HEK293 (cell line): ENCODE results near the gene THBS2.

Source experiments
- CTCF ChIA-PET: fragments of 350-600 bp; formaldehyde crosslinking; extraction: SDS; loops from one replicate; lab custom pipeline; 2021; ENCODE audit warnings: antibody characterized with exemption; lab: Yijun Ruan, JAX
- POLR2A ChIA-PET: fragments of 300-600 bp; formaldehyde crosslinking; extraction: SDS; loops from one replicate; lab custom pipeline; 2020; ENCODE audit warnings: antibody characterized with exemption, inconsistent platforms; lab: Yijun Ruan, JAX
- H3K27ac ChIP-seq: fragments of 200-500 bp; sonication (Bioruptor generic); 2 replicates; pipeline ENCODE4 v1.5.1; 2014; ENCODE audit warnings: low read depth, low read length, control low read depth, inconsistent platforms; ENCODE audit errors: extremely low read depth
- H3K36me3 ChIP-seq, 2 experiments: fragments of 200-500 bp in 1 of 2; sonication (Bioruptor generic) in 1 of 2; 1 replicate in 1 of 2; 2 replicates in 1 of 2; pipeline ENCODE4 v1.5.1; 2014 to 2017; ENCODE audit warnings: inconsistent platforms in 2 of 2, low read length in 2 of 2; ENCODE audit not compliant: control insufficient read depth in 2 of 2, insufficient read depth in 1 of 2
- H3K4me1 ChIP-seq: fragments of 200-500 bp; sonication (Bioruptor generic); 2 replicates; pipeline ENCODE4 v1.5.1; 2014; ENCODE audit warnings: mild to moderate bottlenecking, low read length, inconsistent platforms; ENCODE audit not compliant: control insufficient read depth, insufficient read depth
- H3K4me3 ChIP-seq: 2 replicates; pipeline ENCODE4 v1.5.1; 2011; ENCODE audit warnings: low read depth, mild to moderate bottlenecking, control low read depth, low read length, moderate library complexity
- H3K9me3 ChIP-seq: fragments of 200-500 bp; sonication (Bioruptor generic); 2 replicates; pipeline ENCODE4 v1.5.1; 2014; ENCODE audit warnings: low read depth, low read length, inconsistent platforms; ENCODE audit not compliant: control insufficient read depth, insufficient read depth
- HOXC10 ChIP-seq: sonication (generic); formaldehyde crosslinking; IDR thresholded peaks from 2 replicates; pipeline ENCODE4 v1.8.1; 2023; ENCODE audit warnings: mild to moderate bottlenecking, missing genetic modification reagents
- OSR2 ChIP-seq: fragments of 450-650 bp; formaldehyde crosslinking; IDR thresholded peaks from 2 replicates; pipeline ENCODE4 v1.5.1; 2016; ENCODE audit warnings: missing biosample characterization, missing genetic modification characterization
- SALL2 ChIP-seq: fragments of 450-650 bp; formaldehyde crosslinking; IDR thresholded peaks from 2 replicates; pipeline ENCODE4 v1.5.0; 2017; ENCODE audit warnings: missing biosample characterization, mild to moderate bottlenecking, missing genetic modification characterization, borderline replicate concordance
- SCRT2 ChIP-seq: fragments of 450-650 bp; formaldehyde crosslinking; IDR thresholded peaks from 2 replicates; pipeline ENCODE4 v1.5.1; 2016; ENCODE audit warnings: missing biosample characterization, missing genetic modification characterization
- SETDB1 ChIP-seq: IDR thresholded peaks from one replicate; pipeline ENCODE4 v1.6.1; 2017; ENCODE audit warnings: mild to moderate bottlenecking, low read length, moderate library complexity, mixed read lengths; ENCODE audit not compliant: insufficient read length
- SP2 ChIP-seq: fragments of 450-650 bp; formaldehyde crosslinking; IDR thresholded peaks from 2 replicates; pipeline ENCODE4 v1.5.1; 2016; ENCODE audit warnings: missing biosample characterization, missing genetic modification characterization
- SP3 ChIP-seq: fragments of 450-650 bp; formaldehyde crosslinking; IDR thresholded peaks from 2 replicates; pipeline ENCODE4 v1.5.1; 2016; ENCODE audit warnings: missing biosample characterization, missing genetic modification characterization
- TRIM28 ChIP-seq: IDR thresholded peaks from 2 replicates; pipeline ENCODE4 v1.6.1; 2011; ENCODE audit warnings: low read length, control low read depth, borderline replicate concordance
- ZEB2 ChIP-seq: fragments of 450-650 bp; formaldehyde crosslinking; IDR thresholded peaks from 2 replicates; pipeline ENCODE4 v1.5.1; 2016; ENCODE audit warnings: missing biosample characterization, missing genetic modification characterization
- ZNF133 ChIP-seq: fragments of 450-650 bp; formaldehyde crosslinking; IDR thresholded peaks from 2 replicates; pipeline ENCODE4 v1.5.1; 2016; ENCODE audit warnings: missing biosample characterization, missing genetic modification characterization
- ZNF146 ChIP-seq: fragments of 450-650 bp; formaldehyde crosslinking; IDR thresholded peaks from 2 replicates; pipeline ENCODE4 v1.5.1; 2016; ENCODE audit warnings: missing biosample characterization, missing genetic modification characterization
- ZNF157 ChIP-seq: fragments of 450-650 bp; formaldehyde crosslinking; IDR thresholded peaks from 2 replicates; pipeline ENCODE4 v1.5.1; 2016; ENCODE audit warnings: missing biosample characterization, missing genetic modification characterization
- ZNF175 ChIP-seq: fragments of 450-650 bp; formaldehyde crosslinking; IDR thresholded peaks from 2 replicates; pipeline ENCODE4 v1.5.1; 2016; ENCODE audit warnings: missing biosample characterization, missing genetic modification characterization
- ZNF214 ChIP-seq: fragments of 450-650 bp; formaldehyde crosslinking; IDR thresholded peaks from 2 replicates; pipeline ENCODE4 v1.5.1; 2017; ENCODE audit warnings: missing biosample characterization, mild to moderate bottlenecking, missing genetic modification characterization, borderline replicate concordance
- ZNF335 ChIP-seq: fragments of 450-650 bp; formaldehyde crosslinking; conservative IDR thresholded peaks from 2 replicates; pipeline ENCODE4 v1.5.1; 2016; ENCODE audit warnings: missing biosample characterization, missing genetic modification characterization
- ZNF433 ChIP-seq: fragments of 450-650 bp; formaldehyde crosslinking; IDR thresholded peaks from 2 replicates; pipeline ENCODE4 v1.5.1; 2016; ENCODE audit warnings: missing biosample characterization, missing genetic modification characterization, low read depth
- ZNF555 ChIP-seq: fragments of 450-650 bp; formaldehyde crosslinking; conservative IDR thresholded peaks from 2 replicates; pipeline ENCODE4 v1.5.1; 2017; ENCODE audit warnings: missing biosample characterization, mild to moderate bottlenecking, missing genetic modification characterization, inconsistent platforms
- ZNF571 ChIP-seq: fragments of 450-650 bp; formaldehyde crosslinking; IDR thresholded peaks from 2 replicates; pipeline ENCODE4 v1.5.0; 2017; ENCODE audit warnings: missing biosample characterization, missing genetic modification characterization
- ZNF623 ChIP-seq: fragments of 450-650 bp; formaldehyde crosslinking; IDR thresholded peaks from 2 replicates; pipeline ENCODE4 v1.5.1; 2016; ENCODE audit warnings: missing biosample characterization, missing genetic modification characterization
- ZNF777 ChIP-seq: fragments of 450-650 bp; formaldehyde crosslinking; IDR thresholded peaks from 2 replicates; pipeline ENCODE4 v1.5.1; 2017; ENCODE audit warnings: missing biosample characterization, missing genetic modification characterization, borderline replicate concordance
- TF ChIP-seq, protein P1 (sequence below): fragments of 450-650 bp; formaldehyde crosslinking; IDR thresholded peaks from 2 replicates; pipeline ENCODE4 v1.5.1; 2016; ENCODE audit warnings: missing biosample characterization, missing genetic modification characterization
- TF ChIP-seq, protein P2 (sequence below): fragments of 450-650 bp; formaldehyde crosslinking; conservative IDR thresholded peaks from 2 replicates; pipeline ENCODE4 v1.5.1; 2016; ENCODE audit warnings: low read depth, missing biosample characterization, missing genetic modification characterization

Gene THBS2

DNA sequence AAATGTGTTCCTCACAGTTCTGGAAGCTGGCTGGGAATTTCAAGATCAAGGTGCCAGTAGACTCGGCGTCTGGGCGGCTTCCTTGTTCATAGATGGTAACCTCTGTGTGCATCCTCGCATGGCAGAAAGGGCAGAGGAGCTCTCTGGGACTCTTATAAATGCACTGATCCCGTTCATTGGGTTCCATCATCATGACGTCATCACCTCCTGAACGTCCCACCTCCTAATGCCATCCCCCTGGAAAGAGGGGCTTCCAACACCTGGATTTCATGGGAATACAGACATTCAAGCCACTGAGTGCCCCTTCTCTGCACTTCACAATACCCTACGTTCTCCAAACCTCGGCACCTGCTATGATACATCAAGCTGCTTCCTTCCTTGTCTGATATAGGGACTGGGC, 37.5 kb upstream of the THBS2 start:
- Histone ChIP-seq H3K27ac (no peak overlapping the region), H3K4me3 (no peak overlapping the region), H3K9me3 (no peaks in the 10 kb centered on the region), H3K4me1 (no peaks in the 10 kb centered on the region), H3K36me3 (no peaks in the 10 kb centered on the region)
- ChIA-PET POLR2A (no interaction called here), CTCF (no interaction called here)
- no peak for TF ChIP-seq ZNF623
- no peak for TF ChIP-seq ZNF777
- TF ChIP-seq ZNF157 (tag by site-specific recombination): no peak
- no peak for TF ChIP-seq ZNF433
- TF ChIP-seq ZNF175 (tag by site-specific recombination): no peak
- TF ChIP-seq SP3: no peak
- no peak for TF ChIP-seq ZNF133
- TF ChIP-seq, protein P1, sequence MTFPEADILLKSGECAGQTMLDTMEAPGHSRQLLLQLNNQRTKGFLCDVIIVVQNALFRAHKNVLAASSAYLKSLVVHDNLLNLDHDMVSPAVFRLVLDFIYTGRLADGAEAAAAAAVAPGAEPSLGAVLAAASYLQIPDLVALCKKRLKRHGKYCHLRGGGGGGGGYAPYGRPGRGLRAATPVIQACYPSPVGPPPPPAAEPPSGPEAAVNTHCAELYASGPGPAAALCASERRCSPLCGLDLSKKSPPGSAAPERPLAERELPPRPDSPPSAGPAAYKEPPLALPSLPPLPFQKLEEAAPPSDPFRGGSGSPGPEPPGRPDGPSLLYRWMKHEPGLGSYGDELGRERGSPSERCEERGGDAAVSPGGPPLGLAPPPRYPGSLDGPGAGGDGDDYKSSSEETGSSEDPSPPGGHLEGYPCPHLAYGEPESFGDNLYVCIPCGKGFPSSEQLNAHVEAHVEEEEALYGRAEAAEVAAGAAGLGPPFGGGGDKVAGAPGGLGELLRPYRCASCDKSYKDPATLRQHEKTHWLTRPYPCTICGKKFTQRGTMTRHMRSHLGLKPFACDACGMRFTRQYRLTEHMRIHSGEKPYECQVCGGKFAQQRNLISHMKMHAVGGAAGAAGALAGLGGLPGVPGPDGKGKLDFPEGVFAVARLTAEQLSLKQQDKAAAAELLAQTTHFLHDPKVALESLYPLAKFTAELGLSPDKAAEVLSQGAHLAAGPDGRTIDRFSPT (tag by site-specific recombination): no peak
- TF ChIP-seq ZNF146 (tag by site-specific recombination): no peak
- no peak for TF ChIP-seq SALL2
- TF ChIP-seq SP2 (tag by site-specific recombination): no peak
- no peak for TF ChIP-seq ZNF571 (tag by site-specific recombination)
- no peak for TF ChIP-seq ZNF335
- TF ChIP-seq, protein P2, sequence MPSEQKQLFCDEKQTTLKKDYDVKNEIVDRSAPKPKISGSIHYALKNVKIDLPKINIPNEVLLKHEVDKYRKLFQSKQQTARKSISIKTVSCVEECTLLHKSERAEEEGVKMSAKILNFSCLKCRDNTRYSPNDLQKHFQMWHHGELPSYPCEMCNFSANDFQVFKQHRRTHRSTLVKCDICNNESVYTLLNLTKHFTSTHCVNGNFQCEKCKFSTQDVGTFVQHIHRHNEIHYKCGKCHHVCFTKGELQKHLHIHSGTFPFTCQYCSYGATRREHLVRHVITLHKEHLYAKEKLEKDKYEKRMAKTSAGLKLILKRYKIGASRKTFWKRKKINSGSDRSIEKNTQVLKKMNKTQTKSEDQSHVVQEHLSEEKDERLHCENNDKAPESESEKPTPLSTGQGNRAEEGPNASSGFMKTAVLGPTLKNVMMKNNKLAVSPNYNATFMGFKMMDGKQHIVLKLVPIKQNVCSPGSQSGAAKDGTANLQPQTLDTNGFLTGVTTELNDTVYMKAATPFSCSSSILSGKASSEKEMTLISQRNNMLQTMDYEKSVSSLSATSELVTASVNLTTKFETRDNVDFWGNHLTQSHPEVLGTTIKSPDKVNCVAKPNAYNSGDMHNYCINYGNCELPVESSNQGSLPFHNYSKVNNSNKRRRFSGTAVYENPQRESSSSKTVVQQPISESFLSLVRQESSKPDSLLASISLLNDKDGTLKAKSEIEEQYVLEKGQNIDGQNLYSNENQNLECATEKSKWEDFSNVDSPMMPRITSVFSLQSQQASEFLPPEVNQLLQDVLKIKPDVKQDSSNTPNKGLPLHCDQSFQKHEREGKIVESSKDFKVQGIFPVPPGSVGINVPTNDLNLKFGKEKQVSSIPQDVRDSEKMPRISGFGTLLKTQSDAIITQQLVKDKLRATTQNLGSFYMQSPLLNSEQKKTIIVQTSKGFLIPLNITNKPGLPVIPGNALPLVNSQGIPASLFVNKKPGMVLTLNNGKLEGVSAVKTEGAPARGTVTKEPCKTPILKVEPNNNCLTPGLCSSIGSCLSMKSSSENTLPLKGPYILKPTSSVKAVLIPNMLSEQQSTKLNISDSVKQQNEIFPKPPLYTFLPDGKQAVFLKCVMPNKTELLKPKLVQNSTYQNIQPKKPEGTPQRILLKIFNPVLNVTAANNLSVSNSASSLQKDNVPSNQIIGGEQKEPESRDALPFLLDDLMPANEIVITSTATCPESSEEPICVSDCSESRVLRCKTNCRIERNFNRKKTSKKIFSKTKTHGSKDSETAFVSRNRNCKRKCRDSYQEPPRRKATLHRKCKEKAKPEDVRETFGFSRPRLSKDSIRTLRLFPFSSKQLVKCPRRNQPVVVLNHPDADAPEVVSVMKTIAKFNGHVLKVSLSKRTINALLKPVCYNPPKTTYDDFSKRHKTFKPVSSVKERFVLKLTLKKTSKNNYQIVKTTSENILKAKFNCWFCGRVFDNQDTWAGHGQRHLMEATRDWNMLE (tag by site-specific recombination): no peak
- TF ChIP-seq ZNF214 (tag by site-specific recombination): no peak
- TF ChIP-seq ZEB2 (tag by site-specific recombination): no peak
- no peak for TF ChIP-seq HOXC10 (CRISPR knock-in tag)
- TF ChIP-seq OSR2 (tag by site-specific recombination): no peak
- TF ChIP-seq ZNF555 (tag by site-specific recombination): no peak

DNA sequence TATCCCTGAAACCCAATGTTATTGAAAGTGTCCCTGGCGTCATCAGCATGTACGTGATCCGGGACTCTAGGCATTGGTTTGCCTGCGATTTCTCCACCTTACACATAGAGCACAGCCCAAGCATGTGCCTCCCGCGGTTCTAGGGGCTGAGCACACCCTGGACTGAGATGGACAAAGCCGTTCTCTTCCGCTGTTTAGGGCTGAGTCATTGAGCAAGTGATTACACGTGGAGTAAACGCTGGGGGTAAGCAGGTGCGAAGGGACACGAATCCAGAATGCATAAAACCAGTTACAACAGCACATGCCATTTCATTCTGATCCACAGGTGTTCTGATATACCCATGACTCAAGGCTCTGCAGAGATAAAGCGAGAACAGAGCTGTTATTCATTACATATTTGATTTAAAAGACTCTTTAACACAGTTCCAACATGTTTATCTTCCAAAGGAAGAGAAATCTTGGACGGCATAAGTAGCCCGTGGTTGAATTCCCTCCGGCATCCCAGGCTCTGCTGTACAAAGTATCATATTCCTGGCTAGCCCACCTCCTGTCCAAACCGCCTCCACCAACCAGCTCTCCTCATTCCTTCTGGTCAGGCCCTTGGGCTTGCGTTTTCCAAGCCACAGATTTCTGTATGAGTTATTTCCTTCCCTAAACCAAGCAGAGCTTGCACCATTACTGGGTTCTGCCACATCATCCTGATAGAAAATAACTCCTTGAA, 36.1 kb upstream of the THBS2 start:
- CTCF ChIA-PET: interaction anchor here (1.2 kb wide), 1 partner anchor 37 kb away, joined by 3 read pairs; no protein-coding TSS in a partner anchor
- Histone ChIP-seq H3K4me3 (no peak overlapping the region), H3K36me3 (no peaks in the 10 kb centered on the region), H3K4me1 (no peaks in the 10 kb centered on the region), H3K9me3 (no peaks in the 10 kb centered on the region), H3K27ac (no peak overlapping the region)
- TF ChIP-seq SETDB1: peak; percentile 76
- 0 out of 2 replicates have a peak, but pooled peaks have one; percentile 24 for TF ChIP-seq SCRT2 (tag by site-specific recombination)
- no peak for TF ChIP-seq TRIM28
- POLR2A ChIA-PET: no interaction called here
